H1 (cell line): ENCODE results near the gene CDHR2. TPM values are rescaled to one million over a fixed set of nuclear protein-coding genes. Genes with fewer than 3 reads are reported as not detected.

Experiments used
- CTCF ChIA-PET: fragments of 300-600 bp; sonication (Branson Sonifier 250); formaldehyde crosslinking; loops from one replicate; lab custom pipeline; 2021; ENCODE audit not compliant: partially characterized antibody; lab: Charles Lee
- POLR2A ChIA-PET: fragments of 300-600 bp; sonication (Branson Sonifier 250); formaldehyde crosslinking; loops from one replicate; lab custom pipeline; 2021; ENCODE audit warnings: inconsistent platforms; ENCODE audit not compliant: partially characterized antibody; lab: Charles Lee
- DNase-seq, 2 experiments: peaks; one replicate each; pipeline versions ENCODE4 v3.0.0 to v3.0.0-alpha.2; 2010 to 2022; ENCODE audit warnings: low spot score in 2 of 2, low read depth in 1 of 2, mixed read lengths in 1 of 2
- FAIRE-seq: peaks from 2 replicates; lab custom pipeline; 2011; peaks lifted over from hg19 to GRCh38; lab: Jason Lieb, UNC
- H2AFZ ChIP-seq: 2 replicates; pipeline ENCODE4 v1.8.1; 2012; ENCODE audit warnings: low read length, inconsistent platforms
- H2AK5ac ChIP-seq: 2 replicates; pipeline ENCODE4 v1.6.1; 2013; ENCODE audit warnings: low read depth, low read length
- H2BK120ac ChIP-seq: replicated peaks from 2 replicates; pipeline ENCODE3; 2013; ENCODE audit warnings: low read depth, low read length, inconsistent platforms
- H2BK12ac ChIP-seq: 2 replicates; pipeline ENCODE4 v1.6.1; 2013; ENCODE audit warnings: low read depth, low read length
- H2BK15ac ChIP-seq: 2 replicates; pipeline ENCODE4 v1.6.1; 2013; ENCODE audit warnings: low read length
- H2BK20ac ChIP-seq: 2 replicates; pipeline ENCODE4 v1.6.1; 2013; ENCODE audit warnings: low read length
- H2BK5ac ChIP-seq: 2 replicates; pipeline ENCODE4 v1.6.1; 2013; ENCODE audit warnings: low read depth, low read length
- H3K14ac ChIP-seq: 2 replicates; pipeline ENCODE4 v1.6.1; 2013; ENCODE audit warnings: inconsistent platforms; ENCODE audit not compliant: insufficient read length
- H3K18ac ChIP-seq: 2 replicates; pipeline ENCODE4 v1.6.1; 2013; ENCODE audit warnings: low read length; ENCODE audit errors: extremely low read depth
- H3K23ac ChIP-seq: 2 replicates; pipeline ENCODE4 v1.6.1; 2013; ENCODE audit warnings: inconsistent platforms; ENCODE audit not compliant: insufficient read length
- H3K23me2 ChIP-seq: 2 replicates; pipeline ENCODE4 v1.6.1; 2013; ENCODE audit warnings: low read depth, low read length
- H3K27ac ChIP-seq: 2 replicates; pipeline ENCODE4 v1.6.1; 2011; ENCODE audit warnings: low read depth, low read length, inconsistent platforms
- H3K27me3 ChIP-seq, 4 experiments: replicated peaks in 1 of 4; 1 replicate in 1 of 4; 2 replicates in 3 of 4; pipeline versions ENCODE4 v1.6.1 to v1.8.1; 2011 to 2013; ENCODE audit warnings: low read length in 3 of 4, mild to moderate bottlenecking in 3 of 4, inconsistent platforms in 2 of 4, mixed read lengths in 2 of 4, moderate library complexity in 1 of 4; ENCODE audit not compliant: control insufficient read depth in 3 of 4, insufficient read depth in 3 of 4; ENCODE audit errors: extremely low read depth in 1 of 4
- H3K36me3 ChIP-seq, 4 experiments: 2 replicates each; pipeline versions ENCODE4 v1.6.1 to v1.8.1; 2011 to 2013; ENCODE audit warnings: mild to moderate bottlenecking in 4 of 4, low read length in 3 of 4, moderate library complexity in 2 of 4, control low read depth in 1 of 4, inconsistent platforms in 1 of 4; ENCODE audit not compliant: insufficient read depth in 4 of 4, control insufficient read depth in 2 of 4
- H3K4ac ChIP-seq: replicated peaks from 2 replicates; pipeline ENCODE3; 2013; ENCODE audit warnings: low read length, low read depth, mixed read lengths, inconsistent platforms; ENCODE audit not compliant: insufficient read length
- H3K4me1 ChIP-seq, 4 experiments: replicated peaks in 1 of 4; 1 replicate in 1 of 4; 2 replicates in 3 of 4; pipeline versions ENCODE4 v1.6.1 to v1.8.1; 2011 to 2013; ENCODE audit warnings: low read length in 3 of 4, inconsistent platforms in 2 of 4, mixed read lengths in 1 of 4; ENCODE audit not compliant: insufficient read depth in 4 of 4, control insufficient read depth in 3 of 4
- H3K4me2 ChIP-seq, 2 experiments: 2 replicates each; pipeline versions ENCODE4 v1.6.1 to v1.8.1; 2011 to 2013; ENCODE audit warnings: low read depth in 2 of 2, low read length in 2 of 2, control low read depth in 1 of 2, inconsistent platforms in 1 of 2, mild to moderate bottlenecking in 1 of 2; ENCODE audit not compliant: insufficient read depth in 1 of 2
- H3K4me3 ChIP-seq, 4 experiments: fragments of 200-600, 300-600 bp in 1 of 4; sonication (generic), shearing (Covaris generic), sonication (Bioruptor Twin) in 1 of 4; 2 replicates each; pipeline versions ENCODE4 v1.5.1 to v1.8.1; 2011 to 2016; ENCODE audit warnings: low read length in 4 of 4, low read depth in 3 of 4, control low read depth in 2 of 4, inconsistent platforms in 2 of 4, mild to moderate bottlenecking in 2 of 4, mixed read lengths in 1 of 4, moderate library complexity in 1 of 4; ENCODE audit not compliant: insufficient read depth in 2 of 4; ENCODE audit errors: extremely low read depth in 1 of 4
- H3K56ac ChIP-seq: replicated peaks from 2 replicates; pipeline ENCODE3; 2013; ENCODE audit warnings: low read depth, mild to moderate bottlenecking, mixed read lengths, low read length, inconsistent platforms; ENCODE audit not compliant: insufficient read length
- H3K79me1 ChIP-seq: 2 replicates; pipeline ENCODE4 v1.6.1; 2013; ENCODE audit warnings: low read depth, low read length, control low read depth
- H3K79me2 ChIP-seq, 2 experiments: 2 replicates each; pipeline versions ENCODE4 v1.6.1 to v1.8.1; 2012 to 2013; ENCODE audit warnings: low read length in 2 of 2, mild to moderate bottlenecking in 2 of 2, inconsistent platforms in 1 of 2; ENCODE audit not compliant: insufficient read depth in 2 of 2, control insufficient read depth in 1 of 2
- H3K9ac ChIP-seq, 4 experiments: replicated peaks in 1 of 4; 1 replicate in 1 of 4; 2 replicates in 3 of 4; pipeline versions ENCODE4 v1.6.1 to v1.8.1; 2011 to 2013; ENCODE audit warnings: low read depth in 3 of 4, low read length in 3 of 4, control low read depth in 2 of 4, mild to moderate bottlenecking in 2 of 4, moderate library complexity in 2 of 4, inconsistent platforms in 1 of 4; ENCODE audit errors: extremely low read depth in 1 of 4
- H3K9me3 ChIP-seq, 2 experiments: 2 replicates each; pipeline versions ENCODE4 v1.6.1 to v1.8.1; 2012 to 2013; ENCODE audit warnings: mild to moderate bottlenecking in 2 of 2, moderate library complexity in 2 of 2, control low read depth in 1 of 2, inconsistent platforms in 1 of 2, low read depth in 1 of 2, low read length in 1 of 2, mixed read lengths in 1 of 2; ENCODE audit not compliant: insufficient read depth in 2 of 2
- H4K20me1 ChIP-seq, 2 experiments: replicated peaks in 1 of 2; 2 replicates each; pipeline versions ENCODE3 to v1.8.1; 2011 to 2013; ENCODE audit warnings: inconsistent platforms in 2 of 2, low read length in 2 of 2, mild to moderate bottlenecking in 1 of 2; ENCODE audit not compliant: insufficient read depth in 2 of 2, control insufficient read depth in 1 of 2
- H4K5ac ChIP-seq: 2 replicates; pipeline ENCODE4 v1.6.1; 2013; ENCODE audit warnings: low read length, low read depth, mixed read lengths, inconsistent platforms; ENCODE audit not compliant: insufficient read length
- H4K8ac ChIP-seq: 2 replicates; pipeline ENCODE4 v1.8.0; 2013; ENCODE audit warnings: mild to moderate bottlenecking, moderate library complexity, low read length, inconsistent platforms; ENCODE audit not compliant: insufficient read depth; ENCODE audit errors: extremely low read depth
- H4K91ac ChIP-seq: replicated peaks from 2 replicates; pipeline ENCODE3; 2013; ENCODE audit warnings: low read length, mixed read lengths, inconsistent platforms; ENCODE audit not compliant: insufficient read length
- ASH2L ChIP-seq: fragments of 200-600, 300-600 bp; sonication (generic); IDR thresholded peaks from one replicate; pipeline ENCODE4 v1.7.1; 2017; ENCODE audit warnings: low read length
- ATF2 ChIP-seq: IDR thresholded peaks from 2 replicates; pipeline ENCODE4 v1.6.1; 2012; ENCODE audit warnings: low read length, inconsistent platforms
- CREB1 ChIP-seq: IDR thresholded peaks from 2 replicates; pipeline ENCODE4 v1.6.1; 2012; ENCODE audit warnings: inconsistent platforms
- NANOG ChIP-seq: IDR thresholded peaks from 2 replicates; pipeline ENCODE4 v1.6.1; 2011; ENCODE audit warnings: low read length, low read depth, mild to moderate bottlenecking, inconsistent platforms; ENCODE audit not compliant: insufficient read depth, poor library complexity, severe bottlenecking
- POLR2A ChIP-seq, 2 experiments: IDR thresholded peaks; 1 replicate in 1 of 2; 2 replicates in 1 of 2; pipeline ENCODE4 v1.6.1; 2011; ENCODE audit warnings: low read depth in 2 of 2, low read length in 2 of 2, mild to moderate bottlenecking in 2 of 2; ENCODE audit errors: control extremely low read depth in 1 of 2
- RAD21 ChIP-seq, 2 experiments: IDR thresholded peaks in 1 of 2; conservative IDR thresholded peaks in 1 of 2; 2 replicates each; pipeline ENCODE4 v1.6.1; 2011; ENCODE audit warnings: low read depth in 2 of 2, low read length in 2 of 2, improper control_type of control experiment in 1 of 2, inconsistent platforms in 1 of 2, mild to moderate bottlenecking in 1 of 2, moderate library complexity in 1 of 2
- SP4 ChIP-seq: IDR thresholded peaks from 2 replicates; pipeline ENCODE4 v1.6.1; 2012; ENCODE audit warnings: low read length, inconsistent platforms
- YY1 ChIP-seq: IDR thresholded peaks from 2 replicates; pipeline ENCODE4 v1.6.1; 2011; ENCODE audit warnings: low read depth, mild to moderate bottlenecking, low read length
- WGBS, 2 experiments: shearing (Covaris generic) in 1 of 2; methylation state at CpG; one replicate each; pipeline versions ENCODE4 v1.1.6 to v1.1.7; 2013 to 2015; ENCODE audit warnings: low lambda C conversion rate in 2 of 2, mixed read lengths in 2 of 2, inconsistent platforms in 1 of 2, low coverage in 1 of 2, missing lambda C conversion rate in 1 of 2; ENCODE audit not compliant: insufficient replicate concordance in 2 of 2, insufficient coverage in 1 of 2, insufficient read length in 1 of 2; ENCODE audit errors: extremely low coverage in 1 of 2, missing lambda C conversion rate in 1 of 2; 5-methylcytosine and 5-hydroxymethylcytosine counted together
- polyA plus RNA-seq, 7 experiments: library from polyadenylated mRNA; depleted of rRNA in 3 of 7; stranded (reverse) in 5 of 7; unstranded in 2 of 7; fragments of >200 nt in 5 of 7; fragments of 200-250 nt in 2 of 7; gene quantifications; 1 replicate in 5 of 7; 2 replicates in 1 of 7; 4 replicates in 1 of 7; pipeline versions ENCODE4 v1.2.1 to v1.2.3, GENCODE V29; 2011 to 2013; ENCODE audit warnings: missing spikeins in 2 of 7, mixed read lengths in 2 of 7
- total RNA-seq: library from RNA; stranded (reverse); fragmentation: NEBNext Ultra II Directional; extraction: Animal tissue kit (Norgen Biotek cat#: 25700); gene quantifications from 2 replicates; pipeline ENCODE4 v1.2.1, GENCODE V29; 2021

CDHR2 gene
- total and polyA plus RNA-seq, 2 of the 8 experiments (the other 6 are each of a cell fraction or from before 2014, with no cell fraction given) = 0.02 to 0.43 TPM

DNA sequence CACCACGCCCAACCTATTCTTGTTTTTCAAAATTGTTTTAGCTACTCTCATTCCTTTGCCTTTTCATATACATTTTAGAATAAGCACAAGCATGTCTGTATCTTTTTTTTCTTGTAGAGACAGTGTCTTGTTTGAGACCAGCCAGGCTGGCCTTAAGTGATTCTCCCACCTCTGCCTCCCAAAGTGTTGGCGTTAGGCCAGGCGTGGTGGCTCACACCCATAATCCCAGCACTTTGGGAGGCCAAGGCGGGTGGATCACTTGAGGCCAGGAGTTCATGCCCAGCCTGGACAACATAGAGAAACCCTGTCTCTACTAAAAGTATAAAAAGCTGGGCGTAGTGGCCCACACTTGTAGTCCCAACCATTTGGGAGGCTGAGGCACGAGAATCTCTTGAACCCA is 25.0 kb upstream of the CDHR2 start:
- H2AK5ac ChIP-seq = no peak overlapping the region
- H3K4ac ChIP-seq = no peak overlapping the region
- no peak overlapping the region for H3K23ac ChIP-seq
- H3K79me2 ChIP-seq = no peaks in the 10 kb centered on the region
- no peak overlapping the region for H2BK5ac ChIP-seq
- H3K18ac ChIP-seq = no peak overlapping the region
- no peaks in the 10 kb centered on the region; a peak in 1 of 7 replicates for H3K4me1 ChIP-seq
- H3K4me3 ChIP-seq = no peak overlapping the region
- no peak overlapping the region for H2BK120ac ChIP-seq
- no peak overlapping the region for H2BK12ac ChIP-seq
- no peak overlapping the region for H4K5ac ChIP-seq
- H3K36me3 ChIP-seq = peaks cover 9 to 20% (median 15%) of the 10 kb centered on the region in 4 experiments; a peak in 7 of 8 replicates
- H3K56ac ChIP-seq = no peak overlapping the region
- FAIRE-seq = no peak
- H4K8ac ChIP-seq = no peak overlapping the region
- no peak overlapping the region for H3K14ac ChIP-seq
- H4K91ac ChIP-seq = no peak overlapping the region
- H4K20me1 ChIP-seq = peaks cover 4 to 8% of the 10 kb centered on the region in 2 experiments
- 97% methylated on average over 6 of the region's 6 CpGs; no CpG with 5 or more reads in 1 of the 2 experiments for WGBS, 2 experiments
- H2AFZ ChIP-seq = no peak overlapping the region
- H2BK15ac ChIP-seq = no peak overlapping the region
- H3K9ac ChIP-seq = no peak overlapping the region
- H3K27me3 ChIP-seq = no peaks in the 10 kb centered on the region
- no peak overlapping the region for H3K27ac ChIP-seq
- no peak for DNase-seq
- H3K4me2 ChIP-seq = no peak overlapping the region
- H3K9me3 ChIP-seq = no peaks in the 10 kb centered on the region
- no peak overlapping the region for H2BK20ac ChIP-seq
- ChIA-PET POLR2A (interaction anchor here (0.5 to 26.0 kb wide), 4 partner anchors 11 to 778 kb away, joined by 4 to 458 read pairs (median 6); partner anchors contain the start of gene RNF44), CTCF (interaction anchor here (0.8 to 1.3 kb wide), 2 partner anchors 11 to 76 kb away, joined by 3 to 4 read pairs; no protein-coding TSS in a partner anchor)
- H3K23me2 ChIP-seq = no peaks in the 10 kb centered on the region
- H3K79me1 ChIP-seq = peaks cover 3% of the 10 kb centered on the region; the same call in 1 of the 2 replicates
- TF ChIP-seq ATF2 = no peak
- no peak for TF ChIP-seq NANOG
- TF ChIP-seq RAD21 (IDR thresholded peaks at IDR 0.05 in 1 of 2, conservative IDR thresholded peaks at IDR 0.05 in 1 of 2; ENCODE audit: low read depth in 2 of 2, low read length in 2 of 2) = no peak
- no peak for TF ChIP-seq ASH2L
- no peak for TF ChIP-seq POLR2A (IDR thresholded peaks at IDR 0.05; ENCODE audit: control extremely low read depth in 1 of 2, low read depth in 2 of 2, low read length in 2 of 2)
- no peak for TF ChIP-seq YY1
- TF ChIP-seq SP4 = no peak
- no peak for TF ChIP-seq CREB1
